HepG2 (cell line): Measurements from ENCODE around the gene CORO1A. TPM values are rescaled to one million over a fixed set of nuclear protein-coding genes. Genes with fewer than 3 reads are reported as not detected.

Experiments used
- ARHGAP35 ChIP-seq: sonication (generic); formaldehyde crosslinking; IDR thresholded peaks from 2 replicates; pipeline ENCODE4 v1.9.0; 2022; ENCODE audit warnings: mild to moderate bottlenecking, inconsistent platforms, moderate library complexity, missing genetic modification reagents, borderline replicate concordance
- ARID2 ChIP-seq: sonication (generic); formaldehyde crosslinking; IDR thresholded peaks from 2 replicates; pipeline ENCODE4 v1.8.1; 2022; ENCODE audit warnings: mild to moderate bottlenecking, missing genetic modification reagents, borderline replicate concordance
- ARID4A ChIP-seq: sonication (generic); formaldehyde crosslinking; IDR thresholded peaks from 2 replicates; pipeline ENCODE4 v1.5.0; 2020; ENCODE audit warnings: mild to moderate bottlenecking, missing genetic modification reagents, borderline replicate concordance
- GTF2F1 ChIP-seq: fragments of 150-350 bp; IDR thresholded peaks from 2 replicates; pipeline ENCODE4 v1.6.1; 2014; ENCODE audit warnings: low read length
- HHEX ChIP-seq: IDR thresholded peaks from 2 replicates; pipeline ENCODE4 v1.6.1; 2016; ENCODE audit warnings: control low read depth
- MLLT10 ChIP-seq: sonication (generic); formaldehyde crosslinking; IDR thresholded peaks from 2 replicates; pipeline ENCODE4 v1.4.0; 2020; ENCODE audit warnings: missing genetic modification reagents
- NPAS2 ChIP-seq: sonication (generic); formaldehyde crosslinking; IDR thresholded peaks from 2 replicates; pipeline ENCODE4 v1.8.0; 2022; ENCODE audit warnings: mild to moderate bottlenecking, missing genetic modification reagents, borderline replicate concordance
- NR2F1 ChIP-seq, 2 experiments: fragments of 450-650 bp in 1 of 2; formaldehyde crosslinking in 1 of 2; IDR thresholded peaks; 2 replicates each; pipeline versions ENCODE4 v1.5.0 to v1.6.1; 2016 to 2020; ENCODE audit warnings: mild to moderate bottlenecking in 1 of 2, missing compliant biosample characterization in 1 of 2, missing genetic modification reagents in 1 of 2, moderate library complexity in 1 of 2
- RARA ChIP-seq: IDR thresholded peaks from 2 replicates; pipeline ENCODE4 v1.6.1; 2016; ENCODE audit warnings: missing genetic modification reagents, missing compliant biosample characterization
- RNF2 ChIP-seq: fragments of 450-650 bp; conservative IDR thresholded peaks from 2 replicates; pipeline ENCODE4 v1.6.1; 2016; ENCODE audit warnings: low read depth
- SP2 ChIP-seq: sonication (generic); formaldehyde crosslinking; IDR thresholded peaks from 2 replicates; pipeline ENCODE4 v1.5.1; 2020; ENCODE audit warnings: mild to moderate bottlenecking, missing genetic modification reagents
- ZBTB38 ChIP-seq: sonication (generic); formaldehyde crosslinking; IDR thresholded peaks from 2 replicates; pipeline ENCODE4 v1.5.1; 2020; ENCODE audit warnings: mild to moderate bottlenecking, missing genetic modification reagents
- ZNF451 ChIP-seq: sonication (generic); formaldehyde crosslinking; IDR thresholded peaks from 2 replicates; pipeline ENCODE4 v1.5.0; 2020; ENCODE audit warnings: mild to moderate bottlenecking, missing genetic modification reagents
- ZNF577 ChIP-seq: sonication (generic); formaldehyde crosslinking; IDR thresholded peaks from 2 replicates; pipeline ENCODE4 v1.4.0; 2020; ENCODE audit warnings: mild to moderate bottlenecking, low read depth, missing genetic modification reagents, borderline replicate concordance
- ZNF703 ChIP-seq: sonication (generic); formaldehyde crosslinking; IDR thresholded peaks from 2 replicates; pipeline ENCODE4 v1.5.1; 2020; ENCODE audit warnings: missing genetic modification reagents, mild to moderate bottlenecking, moderate library complexity, borderline replicate concordance
- ZNF740 ChIP-seq: sonication (generic); formaldehyde crosslinking; IDR thresholded peaks from 2 replicates; pipeline ENCODE4 v1.4.0; 2020; ENCODE audit warnings: missing genetic modification reagents
- polyA plus RNA-seq, 8 experiments: library from polyadenylated mRNA; depleted of rRNA in 3 of 8; stranded (reverse) in 7 of 8; unstranded in 1 of 8; fragments of >200 nt; fragmentation: Illumina TruSeq in 4 of 8; extraction: Trizol in 4 of 8; gene quantifications; 2 replicates each; pipeline versions ENCODE4 v1.2.1 to v1.2.3, GENCODE V29; 2011 to 2016; ENCODE audit warnings: low read depth in 4 of 8, missing spikeins in 1 of 8, mixed read lengths in 1 of 8; ENCODE audit not compliant: insufficient read depth in 1 of 8
- total RNA-seq, 5 experiments: library from RNA; depleted of rRNA; stranded (reverse); fragments of >200 nt; fragmentation: Illumina TruSeq; extraction: Trizol; gene quantifications; 2 replicates each; pipeline ENCODE4 v1.2.3, GENCODE V29; 2016; ENCODE audit warnings: low read depth in 1 of 5
- TF ChIP-seq, protein P1 (sequence below): sonication (generic); formaldehyde crosslinking; IDR thresholded peaks from 2 replicates; pipeline ENCODE4 v1.5.1; 2020; ENCODE audit warnings: mild to moderate bottlenecking, missing genetic modification reagents
- TF ChIP-seq, protein P2 (sequence below): sonication (generic); formaldehyde crosslinking; IDR thresholded peaks from 2 replicates; pipeline ENCODE4 v1.4.0; 2020; ENCODE audit warnings: mild to moderate bottlenecking, missing genetic modification reagents
- TF ChIP-seq, protein P3 (sequence below): sonication (generic); formaldehyde crosslinking; IDR thresholded peaks from 2 replicates; pipeline ENCODE4 v1.4.0; 2020; ENCODE audit warnings: mild to moderate bottlenecking, missing genetic modification reagents

Gene CORO1A
- total and polyA plus RNA-seq, 2 of the 13 experiments (the other 11 are each of a cell fraction or from before 2014, with no cell fraction given), result 6.5 to 12.9 TPM

GRCh38 chr16:30186782-30187555, 3.6 kb downstream of the CORO1A start (continued):
- TF ChIP-seq ARHGAP35 (CRISPR knock-in tag), result no peak
- TF ChIP-seq NR2F1 (CRISPR knock-in tag; IDR thresholded peaks at IDR 0.05), result peak in 1 of 2 experiments; percentile 64; a peak in 2 of 4 replicates
- no peak for TF ChIP-seq SP2 (CRISPR knock-in tag)
- no peak for TF ChIP-seq HHEX (CRISPR knock-in tag)
- no peak for TF ChIP-seq ZNF577 (CRISPR knock-in tag)
- TF ChIP-seq, protein P1, sequence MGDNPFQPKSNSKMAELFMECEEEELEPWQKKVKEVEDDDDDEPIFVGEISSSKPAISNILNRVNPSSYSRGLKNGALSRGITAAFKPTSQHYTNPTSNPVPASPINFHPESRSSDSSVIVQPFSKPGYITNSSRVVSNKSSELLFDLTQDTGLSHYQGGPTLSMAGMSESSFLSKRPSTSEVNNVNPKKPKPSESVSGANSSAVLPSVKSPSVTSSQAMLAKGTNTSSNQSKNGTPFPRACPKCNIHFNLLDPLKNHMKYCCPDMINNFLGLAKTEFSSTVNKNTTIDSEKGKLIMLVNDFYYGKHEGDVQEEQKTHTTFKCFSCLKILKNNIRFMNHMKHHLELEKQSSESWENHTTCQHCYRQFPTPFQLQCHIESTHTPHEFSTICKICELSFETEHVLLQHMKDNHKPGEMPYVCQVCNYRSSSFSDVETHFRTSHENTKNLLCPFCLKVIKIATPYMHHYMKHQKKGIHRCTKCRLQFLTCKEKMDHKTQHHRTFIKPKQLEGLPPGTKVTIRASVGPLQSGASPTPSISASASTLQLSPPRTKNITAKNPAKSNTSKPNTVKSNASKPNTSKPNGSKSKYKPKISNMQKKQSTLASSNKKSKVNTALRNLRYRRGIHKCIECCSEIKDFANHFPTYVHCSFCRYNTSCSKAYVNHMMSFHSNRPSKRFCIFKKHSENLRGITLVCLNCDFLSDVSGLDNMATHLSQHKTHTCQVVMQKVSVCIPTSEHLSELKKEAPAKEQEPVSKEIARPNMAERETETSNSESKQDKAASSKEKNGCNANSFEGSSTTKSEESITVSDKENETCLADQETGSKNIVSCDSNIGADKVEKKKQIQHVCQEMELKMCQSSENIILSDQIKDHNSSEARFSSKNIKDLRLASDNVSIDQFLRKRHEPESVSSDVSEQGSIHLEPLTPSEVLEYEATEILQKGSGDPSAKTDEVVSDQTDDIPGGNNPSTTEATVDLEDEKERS (CRISPR knock-in tag), result no peak
- no peak for TF ChIP-seq MLLT10 (CRISPR knock-in tag)
- TF ChIP-seq, protein P2, sequence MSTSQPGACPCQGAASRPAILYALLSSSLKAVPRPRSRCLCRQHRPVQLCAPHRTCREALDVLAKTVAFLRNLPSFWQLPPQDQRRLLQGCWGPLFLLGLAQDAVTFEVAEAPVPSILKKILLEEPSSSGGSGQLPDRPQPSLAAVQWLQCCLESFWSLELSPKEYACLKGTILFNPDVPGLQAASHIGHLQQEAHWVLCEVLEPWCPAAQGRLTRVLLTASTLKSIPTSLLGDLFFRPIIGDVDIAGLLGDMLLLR (CRISPR knock-in tag), result peak; percentile 48; the same call in 1 of the 2 replicates
- no peak for TF ChIP-seq ZNF703 (CRISPR knock-in tag)
- TF ChIP-seq, protein P3, sequence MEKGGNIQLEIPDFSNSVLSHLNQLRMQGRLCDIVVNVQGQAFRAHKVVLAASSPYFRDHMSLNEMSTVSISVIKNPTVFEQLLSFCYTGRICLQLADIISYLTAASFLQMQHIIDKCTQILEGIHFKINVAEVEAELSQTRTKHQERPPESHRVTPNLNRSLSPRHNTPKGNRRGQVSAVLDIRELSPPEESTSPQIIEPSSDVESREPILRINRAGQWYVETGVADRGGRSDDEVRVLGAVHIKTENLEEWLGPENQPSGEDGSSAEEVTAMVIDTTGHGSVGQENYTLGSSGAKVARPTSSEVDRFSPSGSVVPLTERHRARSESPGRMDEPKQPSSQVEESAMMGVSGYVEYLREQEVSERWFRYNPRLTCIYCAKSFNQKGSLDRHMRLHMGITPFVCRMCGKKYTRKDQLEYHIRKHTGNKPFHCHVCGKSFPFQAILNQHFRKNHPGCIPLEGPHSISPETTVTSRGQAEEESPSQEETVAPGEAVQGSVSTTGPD (CRISPR knock-in tag), result no peak
- TF ChIP-seq ZNF740 (CRISPR knock-in tag), result peak; percentile 64; the same call in 1 of the 2 replicates
- no peak for TF ChIP-seq NPAS2 (CRISPR knock-in tag)
- TF ChIP-seq GTF2F1, result no peak
- TF ChIP-seq RARA, result no peak
- peak; percentile 26 for TF ChIP-seq ARID4A (CRISPR knock-in tag)
- TF ChIP-seq ZNF451 (CRISPR knock-in tag), result 0 out of 2 replicates have a peak, but pooled peaks have one; percentile 57
- TF ChIP-seq ARID2 (CRISPR knock-in tag), result no peak
- peak; percentile 64 for TF ChIP-seq ZBTB38 (CRISPR knock-in tag)
- no peak for TF ChIP-seq RNF2
